Kidney (tissue), 14 donors: ENCODE results near the gene HOTAIR. TPM values are rescaled to one million over a fixed set of nuclear protein-coding genes. Genes with fewer than 3 reads are reported as not detected.

Experiments used
- DNase-seq, 5 donors: peaks; one replicate each; pipeline ENCODE4 v3.0.0-alpha.2; 2013 to 2020
- FAIRE-seq: peaks from 2 replicates; lab custom pipeline; 2012; peaks lifted over from hg19 to GRCh38; lab: Jason Lieb, UNC
- H3K27ac ChIP-seq, 2 donors: one replicate each; pipeline ENCODE4 v1.7.0; 2013; ENCODE audit warnings: low read depth in 2 of 2, low read length in 2 of 2, inconsistent platforms in 1 of 2
- H3K27me3 ChIP-seq: one replicate; pipeline ENCODE4 v1.7.1; 2013; ENCODE audit warnings: low read length, inconsistent platforms; ENCODE audit not compliant: control insufficient read depth, insufficient read depth
- H3K36me3 ChIP-seq, 3 donors: one replicate each; pipeline versions ENCODE4 v1.7.0 to v1.7.1; 2013; ENCODE audit warnings: low read length in 3 of 3, control low read depth in 1 of 3, inconsistent platforms in 1 of 3; ENCODE audit not compliant: insufficient read depth in 3 of 3, control insufficient read depth in 2 of 3
- H3K4me1 ChIP-seq, 3 donors: one replicate each; pipeline versions ENCODE4 v1.7.0 to v1.7.1; 2013; ENCODE audit warnings: low read length in 3 of 3, inconsistent platforms in 1 of 3, low read depth in 1 of 3; ENCODE audit not compliant: control insufficient read depth in 2 of 3, insufficient read depth in 2 of 3
- H3K4me3 ChIP-seq, 3 donors: one replicate each; pipeline versions ENCODE4 v1.7.0 to v1.8.1; 2013; ENCODE audit warnings: low read length in 3 of 3, control low read depth in 1 of 3, inconsistent platforms in 1 of 3
- H3K9ac ChIP-seq, 3 donors: one replicate each; pipeline versions ENCODE4 v1.7.0 to v1.7.1; 2013; ENCODE audit warnings: low read length in 3 of 3, control low read depth in 1 of 3, inconsistent platforms in 1 of 3
- H3K9me3 ChIP-seq, 3 donors: one replicate each; pipeline versions ENCODE4 v1.7.0 to v1.7.1; 2013; ENCODE audit warnings: low read length in 3 of 3, control low read depth in 1 of 3, inconsistent platforms in 1 of 3; ENCODE audit not compliant: control insufficient read depth in 2 of 3, insufficient read depth in 1 of 3
- CTCF ChIP-seq: IDR thresholded peaks from 3 replicates; pipeline ENCODE4 v1.5.1; 2012; ENCODE audit warnings: mild to moderate bottlenecking, moderate library complexity, borderline replicate concordance; ENCODE audit not compliant: insufficient read depth; ENCODE audit errors: extremely low read depth
- intact Hi-C: fragments of 100-400 bp; cut with DNase I; formaldehyde crosslinking; loops from one replicate; pipeline ENCODE4 v1.11.1; 2022
- polyA plus RNA-seq: library from polyadenylated mRNA; stranded (reverse); fragments of 350-450 nt; fragmentation: Illumina TruSeq; extraction: RNeasy Lipid Tissue Mini Kit (QIAGEN cat#74804); gene quantifications from one replicate; pipeline ENCODE4 v1.2.3, GENCODE V29; 2014; ENCODE audit warnings: low read depth, low replicate concordance; ENCODE audit not compliant: insufficient read depth
- total RNA-seq: library from RNA; stranded (reverse); fragmentation: NEBNext Ultra II Directional; extraction: Animal tissue kit (Norgen Biotek cat#: 25700); gene quantifications from one replicate; pipeline ENCODE4 v1.2.1, GENCODE V29; 2021
- donor health status: control.
- donor health status: control.
- donor health status: control.
- donor health status: control.
- donor health status: control.
- donor health status: DM: yes; HTN: yes; CAD: no.
- donor health status: Normal renal cell carcinoma (clear cell type).

The HOTAIR gene
- total and polyA plus RNA-seq, 2 donors from 2014 or later, result 0.52 to 0.76 TPM

DNA sequence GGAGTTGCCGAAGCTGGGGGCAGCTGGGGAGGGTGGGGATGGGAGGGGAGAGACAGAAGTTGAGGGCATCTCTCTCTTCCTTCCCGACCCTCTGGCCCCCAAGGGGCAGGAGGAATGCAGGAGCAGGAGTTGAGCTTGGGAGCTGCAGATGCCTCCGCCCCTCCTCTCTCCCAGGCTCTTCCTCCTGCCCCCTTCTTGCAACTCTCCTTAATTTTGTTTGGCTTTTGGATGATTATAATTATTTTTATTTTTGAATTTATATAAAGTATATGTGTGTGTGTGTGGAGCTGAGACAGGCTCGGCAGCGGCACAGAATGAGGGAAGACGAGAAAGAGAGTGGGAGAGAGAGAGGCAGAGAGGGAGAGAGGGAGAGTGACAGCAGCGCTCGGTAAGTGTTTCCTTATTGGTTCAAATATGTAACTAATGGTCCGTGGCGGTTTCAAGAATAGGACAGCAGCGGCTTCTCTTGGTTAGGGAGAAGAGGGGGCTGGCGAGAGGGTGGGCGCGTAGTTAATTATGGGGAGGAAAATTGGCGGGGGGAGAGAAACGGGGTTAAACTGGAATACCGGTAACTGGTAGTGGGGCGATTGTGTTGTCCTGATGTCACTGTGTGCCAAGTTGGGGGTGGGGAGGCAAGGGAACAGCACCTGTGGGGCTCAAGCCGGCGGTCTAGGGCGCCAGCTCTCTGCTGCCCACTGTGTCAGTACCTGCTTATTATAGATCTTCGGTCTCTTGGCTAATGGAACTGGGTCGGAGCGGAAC lies 42.5 kb upstream of the HOTAIR start:
- Histone ChIP-seq H3K27me3 (no peaks in the 10 kb centered on the region), H3K4me3 (peak overlapping the region; percentile 70 to 87 (median 83)), H3K36me3 (no peaks in the 10 kb centered on the region), H3K9ac (peak overlapping the region; percentile 4 to 90 (median 72)), H3K9me3 (no peaks in the 10 kb centered on the region), H3K27ac (peak overlapping the region; percentile 92 to 96), H3K4me1 (peaks cover 0 to 25% (median 15%) of the 10 kb centered on the region in 3 donors)
- intact Hi-C loops, result no loop called here
- FAIRE-seq, result no peak
- peak in 3 of 5 donors; percentile 87 to 88 (median 88) for DNase-seq
- TF ChIP-seq CTCF, result no peak

GRCh38 chr12:54016478-54016964 lies 41.8 kb upstream of the HOTAIR start:
- no peaks in the 10 kb centered on the region for H3K9me3 ChIP-seq
- DNase-seq (peak; percentile 85 to 97 (median 93)), FAIRE-seq (no peak)
- no peaks in the 10 kb centered on the region for H3K36me3 ChIP-seq
- intact Hi-C loops, result no loop called here
- H3K4me3 ChIP-seq, result peak overlapping the region; percentile 70 to 87 (median 83)
- peak overlapping the region in 2 of 3 donors; percentile 19 to 72 for H3K9ac ChIP-seq
- H3K4me1 ChIP-seq, result peaks cover 0 to 25% (median 13%) of the 10 kb centered on the region in 3 donors
- no peak for TF ChIP-seq CTCF
- no peaks in the 10 kb centered on the region for H3K27me3 ChIP-seq
- H3K27ac ChIP-seq, result peak overlapping the region; percentile 43 to 52

- Histone ChIP-seq H3K9me3 (no peaks in the 10 kb centered on the region), H3K27me3 (no peaks in the 10 kb centered on the region), H3K9ac (peak overlapping the region in 1 of 3 donors; percentile 19), H3K36me3 (no peaks in the 10 kb centered on the region), H3K27ac (peak overlapping the region; percentile 43 to 52), H3K4me1 (peaks cover 0 to 25% (median 13%) of the 10 kb centered on the region in 3 donors), H3K4me3 (peak overlapping the region; percentile 26 to 37 (median 29))
- DNase-seq (peak in 1 of 5 donors; percentile 70), FAIRE-seq (no peak)
- intact Hi-C loops, result no loop called here
- TF ChIP-seq CTCF, result no peak
Measured at GRCh38 chr12:54016051-54016450, 41.3 kb upstream of the HOTAIR start.
